Measurements from ENCODE around the gene GRID1. TPM values are rescaled to one million over a fixed set of nuclear protein-coding genes. Genes with fewer than 3 reads are reported as not detected.

Gene GRID1
- total and polyA plus RNA-seq, 10 of the 15 experiments (the other 5 are each of a cell fraction or from before 2014, with no cell fraction given) = 0.04 to 0.62 (median 0.08) TPM; not detected in 5

DNA sequence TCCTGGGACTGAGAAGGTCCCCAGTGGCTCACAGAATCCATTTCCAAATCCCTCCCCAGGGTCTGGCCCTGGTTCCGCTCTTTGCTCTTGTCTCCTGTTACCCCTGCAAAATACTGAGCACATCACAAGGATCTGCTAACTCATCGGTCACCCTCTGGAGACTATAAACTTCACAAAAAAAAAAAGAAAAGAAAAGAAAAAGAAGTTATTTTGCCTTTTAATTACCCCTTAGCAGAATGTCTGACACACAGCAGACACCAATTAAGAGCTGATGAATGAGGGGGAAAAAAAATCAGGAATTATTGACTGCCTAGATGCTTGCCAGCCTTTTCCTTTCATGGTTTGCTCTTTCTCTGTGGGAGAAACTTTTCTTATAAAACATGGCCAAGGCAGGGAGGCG lies 578.7 kb downstream of the GRID1 start:
- WGBS (ENCODE audit: insufficient coverage, insufficient replicate concordance, low lambda C conversion rate, missing lambda C conversion rate) = 83% methylated on average over 3 of the region's 3 CpGs
- Histone ChIP-seq H3K36me3 (ENCODE audit: control insufficient read depth in 2 of 2, insufficient read depth in 2 of 2, low read length in 1 of 2) (no peaks in the 10 kb centered on the region), H3K4me3 (no peak overlapping the region), H3K27ac (ENCODE audit: control insufficient read depth, insufficient read depth) (no peak overlapping the region), H3K27me3 (replicated peaks in 1 of 2; ENCODE audit: control insufficient read depth in 2 of 2, insufficient read depth in 2 of 2, low read length in 1 of 2) (no peaks in the 10 kb centered on the region; a peak in 2 of 4 replicates), H3K4me1 (ENCODE audit: control insufficient read depth, insufficient read depth, low read length) (no peaks in the 10 kb centered on the region), H3K4me2 (ENCODE audit: control insufficient read depth, insufficient read depth) (no peak overlapping the region), H2AFZ (ENCODE audit: control insufficient read depth, low read depth, low read length) (no peak overlapping the region), H3K9ac (ENCODE audit: control insufficient read depth, insufficient read depth, low read length) (no peak overlapping the region), H3K9me3 (replicated peaks; ENCODE audit: control insufficient read depth, insufficient read depth, low read length) (no peaks in the 10 kb centered on the region), H3K79me2 (ENCODE audit: control insufficient read depth, insufficient read depth, low read length) (no peaks in the 10 kb centered on the region), H4K20me1 (ENCODE audit: control insufficient read depth, insufficient read depth) (no peaks in the 10 kb centered on the region)
- no peak for DNase-seq (ENCODE audit: low read depth, low spot score)
- SMC1A ChIA-PET (ENCODE audit: uncharacterized antibody, unreplicated experiment) = no interaction called here
- CTCF ChIA-PET = no interaction called here
- FAIRE-seq = no peak
- POLR2A ChIA-PET = no interaction called here
- TF ChIP-seq, protein P1, sequence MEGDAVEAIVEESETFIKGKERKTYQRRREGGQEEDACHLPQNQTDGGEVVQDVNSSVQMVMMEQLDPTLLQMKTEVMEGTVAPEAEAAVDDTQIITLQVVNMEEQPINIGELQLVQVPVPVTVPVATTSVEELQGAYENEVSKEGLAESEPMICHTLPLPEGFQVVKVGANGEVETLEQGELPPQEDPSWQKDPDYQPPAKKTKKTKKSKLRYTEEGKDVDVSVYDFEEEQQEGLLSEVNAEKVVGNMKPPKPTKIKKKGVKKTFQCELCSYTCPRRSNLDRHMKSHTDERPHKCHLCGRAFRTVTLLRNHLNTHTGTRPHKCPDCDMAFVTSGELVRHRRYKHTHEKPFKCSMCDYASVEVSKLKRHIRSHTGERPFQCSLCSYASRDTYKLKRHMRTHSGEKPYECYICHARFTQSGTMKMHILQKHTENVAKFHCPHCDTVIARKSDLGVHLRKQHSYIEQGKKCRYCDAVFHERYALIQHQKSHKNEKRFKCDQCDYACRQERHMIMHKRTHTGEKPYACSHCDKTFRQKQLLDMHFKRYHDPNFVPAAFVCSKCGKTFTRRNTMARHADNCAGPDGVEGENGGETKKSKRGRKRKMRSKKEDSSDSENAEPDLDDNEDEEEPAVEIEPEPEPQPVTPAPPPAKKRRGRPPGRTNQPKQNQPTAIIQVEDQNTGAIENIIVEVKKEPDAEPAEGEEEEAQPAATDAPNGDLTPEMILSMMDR (IDR thresholded peaks at IDR 0.05 in 2 of 3, conservative IDR thresholded peaks at IDR 0.05 in 1 of 3; ENCODE audit: control insufficient read depth in 2 of 3, extremely low read depth in 1 of 3, insufficient read depth in 1 of 3, low read depth in 3 of 3, low read length in 3 of 3) = no peak
- TF ChIP-seq EED (IDR thresholded peaks at IDR 0.05; ENCODE audit: low read depth) (no peak), SPI1 (IDR thresholded peaks at IDR 0.05; ENCODE audit: borderline replicate concordance, insufficient read depth, low read depth, low read length) (no peak)
- TF ChIP-seq, protein P2, sequence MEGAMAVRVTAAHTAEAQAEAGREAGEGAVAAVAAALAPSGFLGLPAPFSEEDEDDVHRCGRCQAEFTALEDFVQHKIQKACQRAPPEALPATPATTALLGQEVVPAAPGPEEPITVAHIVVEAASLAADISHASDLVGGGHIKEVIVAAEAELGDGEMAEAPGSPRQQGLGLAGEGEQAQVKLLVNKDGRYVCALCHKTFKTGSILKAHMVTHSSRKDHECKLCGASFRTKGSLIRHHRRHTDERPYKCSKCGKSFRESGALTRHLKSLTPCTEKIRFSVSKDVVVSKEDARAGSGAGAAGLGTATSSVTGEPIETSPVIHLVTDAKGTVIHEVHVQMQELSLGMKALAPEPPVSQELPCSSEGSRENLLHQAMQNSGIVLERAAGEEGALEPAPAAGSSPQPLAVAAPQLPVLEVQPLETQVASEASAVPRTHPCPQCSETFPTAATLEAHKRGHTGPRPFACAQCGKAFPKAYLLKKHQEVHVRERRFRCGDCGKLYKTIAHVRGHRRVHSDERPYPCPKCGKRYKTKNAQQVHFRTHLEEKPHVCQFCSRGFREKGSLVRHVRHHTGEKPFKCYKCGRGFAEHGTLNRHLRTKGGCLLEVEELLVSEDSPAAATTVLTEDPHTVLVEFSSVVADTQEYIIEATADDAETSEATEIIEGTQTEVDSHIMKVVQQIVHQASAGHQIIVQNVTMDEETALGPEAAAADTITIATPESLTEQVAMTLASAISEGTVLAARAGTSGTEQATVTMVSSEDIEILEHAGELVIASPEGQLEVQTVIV (IDR thresholded peaks at IDR 0.05; ENCODE audit: borderline replicate concordance, partially characterized antibody) = no peak
- TF ChIP-seq, protein P3, sequence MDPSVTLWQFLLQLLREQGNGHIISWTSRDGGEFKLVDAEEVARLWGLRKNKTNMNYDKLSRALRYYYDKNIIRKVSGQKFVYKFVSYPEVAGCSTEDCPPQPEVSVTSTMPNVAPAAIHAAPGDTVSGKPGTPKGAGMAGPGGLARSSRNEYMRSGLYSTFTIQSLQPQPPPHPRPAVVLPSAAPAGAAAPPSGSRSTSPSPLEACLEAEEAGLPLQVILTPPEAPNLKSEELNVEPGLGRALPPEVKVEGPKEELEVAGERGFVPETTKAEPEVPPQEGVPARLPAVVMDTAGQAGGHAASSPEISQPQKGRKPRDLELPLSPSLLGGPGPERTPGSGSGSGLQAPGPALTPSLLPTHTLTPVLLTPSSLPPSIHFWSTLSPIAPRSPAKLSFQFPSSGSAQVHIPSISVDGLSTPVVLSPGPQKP (IDR thresholded peaks at IDR 0.05; ENCODE audit: low read depth, low read length) = no peak
- intact Hi-C loops (cut with micrococcal nuclease; ENCODE audit: unreplicated experiment) = loop anchor here (10.0 kb wide), 2 partner anchors 197 to 587 kb away; no protein-coding TSS in a partner anchor
- RAD21 ChIA-PET (ENCODE audit: unreplicated experiment) = no interaction called here
- in situ Hi-C loops (cut with MboI) = no loop called here
- ATAC-seq = no peak
- no TSS peak for BruUV-seq (replicated peaks)
